Nephron progenitor cell (in vitro differentiated cells): ENCODE data around the gene GRK6.

Experiments used
- DNase-seq: peaks from one replicate; pipeline ENCODE4 v3.0.0; 2021
- H3K27ac Mint-ChIP-seq: 2 replicates; pipeline ENCODE4 v1.8.0; 2021; ENCODE audit warnings: mild to moderate bottlenecking, moderate library complexity, mixed read lengths
- H3K27me3 Mint-ChIP-seq: 2 replicates; pipeline ENCODE4 v1.8.0; 2021; ENCODE audit warnings: mild to moderate bottlenecking, low read depth, mixed read lengths; ENCODE audit not compliant: poor library complexity
- H3K36me3 Mint-ChIP-seq: 2 replicates; pipeline ENCODE4 v1.8.0; 2021; ENCODE audit warnings: low read depth, mixed read lengths
- H3K4me1 Mint-ChIP-seq: 2 replicates; pipeline ENCODE4 v1.8.0; 2021; ENCODE audit warnings: mixed read lengths
- H3K4me3 Mint-ChIP-seq: 2 replicates; pipeline ENCODE4 v1.8.0; 2021; ENCODE audit warnings: mild to moderate bottlenecking, moderate library complexity, mixed read lengths
- H3K9me3 Mint-ChIP-seq: 2 replicates; pipeline ENCODE4 v1.8.0; 2021; ENCODE audit warnings: mild to moderate bottlenecking, moderate library complexity, mixed read lengths
- TF ChIP-seq, protein P1 (sequence below): fragments of 200-600 bp; sonication (generic); IDR thresholded peaks from 2 replicates; pipeline ENCODE4 v1.5.0; 2021; ENCODE audit warnings: antibody characterized with exemption

GRK6 gene

DNA sequence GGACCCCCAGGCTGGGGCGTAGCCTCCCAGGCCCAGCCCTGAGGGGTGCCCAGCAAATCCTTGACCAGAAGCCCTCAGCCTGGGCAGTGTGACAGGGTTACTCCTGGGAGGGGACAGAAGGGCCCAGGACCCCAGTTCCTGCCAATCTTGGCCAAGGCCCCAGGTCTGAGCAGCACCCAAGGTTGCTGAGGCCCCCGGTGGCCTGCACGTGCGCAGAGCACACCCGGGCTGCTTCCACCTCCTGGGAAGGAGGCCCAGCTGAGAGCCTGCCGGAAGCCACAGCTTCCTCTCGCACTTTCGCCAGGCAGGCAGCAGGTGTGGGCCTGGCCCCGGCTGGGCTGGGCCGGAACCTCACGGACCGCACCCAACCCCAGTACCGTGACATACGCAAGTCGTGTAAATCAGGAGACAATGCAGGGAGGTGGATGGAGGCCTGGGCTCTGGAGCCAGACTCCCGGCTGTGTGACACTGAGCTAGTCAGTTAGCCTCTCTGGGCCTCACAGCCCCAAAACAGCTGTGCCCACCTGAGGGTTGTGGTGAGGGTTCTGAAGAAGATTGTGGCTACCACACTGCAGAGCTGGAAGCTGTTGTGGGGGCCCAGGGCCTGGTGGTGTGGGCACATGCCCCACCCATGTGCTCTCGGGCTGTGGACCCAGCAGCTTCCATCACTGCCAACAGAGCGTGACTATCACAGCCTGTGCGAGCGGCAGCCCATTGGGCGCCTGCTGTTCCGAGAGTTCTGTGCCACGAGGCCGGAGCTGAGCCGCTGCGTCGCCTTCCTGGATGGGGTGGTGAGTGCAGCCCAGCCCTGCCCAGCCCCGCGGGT, 5.1 kb downstream of the GRK6 start:
- no peak overlapping the region for H3K4me3 Mint-ChIP-seq
- no peaks in the 10 kb centered on the region for H3K9me3 Mint-ChIP-seq
- peaks cover 35% of the 10 kb centered on the region for H3K4me1 Mint-ChIP-seq
- H3K27me3 Mint-ChIP-seq = no peaks in the 10 kb centered on the region
- H3K27ac Mint-ChIP-seq = no peak overlapping the region
- TF ChIP-seq, protein P1, sequence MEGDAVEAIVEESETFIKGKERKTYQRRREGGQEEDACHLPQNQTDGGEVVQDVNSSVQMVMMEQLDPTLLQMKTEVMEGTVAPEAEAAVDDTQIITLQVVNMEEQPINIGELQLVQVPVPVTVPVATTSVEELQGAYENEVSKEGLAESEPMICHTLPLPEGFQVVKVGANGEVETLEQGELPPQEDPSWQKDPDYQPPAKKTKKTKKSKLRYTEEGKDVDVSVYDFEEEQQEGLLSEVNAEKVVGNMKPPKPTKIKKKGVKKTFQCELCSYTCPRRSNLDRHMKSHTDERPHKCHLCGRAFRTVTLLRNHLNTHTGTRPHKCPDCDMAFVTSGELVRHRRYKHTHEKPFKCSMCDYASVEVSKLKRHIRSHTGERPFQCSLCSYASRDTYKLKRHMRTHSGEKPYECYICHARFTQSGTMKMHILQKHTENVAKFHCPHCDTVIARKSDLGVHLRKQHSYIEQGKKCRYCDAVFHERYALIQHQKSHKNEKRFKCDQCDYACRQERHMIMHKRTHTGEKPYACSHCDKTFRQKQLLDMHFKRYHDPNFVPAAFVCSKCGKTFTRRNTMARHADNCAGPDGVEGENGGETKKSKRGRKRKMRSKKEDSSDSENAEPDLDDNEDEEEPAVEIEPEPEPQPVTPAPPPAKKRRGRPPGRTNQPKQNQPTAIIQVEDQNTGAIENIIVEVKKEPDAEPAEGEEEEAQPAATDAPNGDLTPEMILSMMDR = no peak
- peaks cover 4% of the 10 kb centered on the region for H3K36me3 Mint-ChIP-seq
- no peak for DNase-seq

DNA sequence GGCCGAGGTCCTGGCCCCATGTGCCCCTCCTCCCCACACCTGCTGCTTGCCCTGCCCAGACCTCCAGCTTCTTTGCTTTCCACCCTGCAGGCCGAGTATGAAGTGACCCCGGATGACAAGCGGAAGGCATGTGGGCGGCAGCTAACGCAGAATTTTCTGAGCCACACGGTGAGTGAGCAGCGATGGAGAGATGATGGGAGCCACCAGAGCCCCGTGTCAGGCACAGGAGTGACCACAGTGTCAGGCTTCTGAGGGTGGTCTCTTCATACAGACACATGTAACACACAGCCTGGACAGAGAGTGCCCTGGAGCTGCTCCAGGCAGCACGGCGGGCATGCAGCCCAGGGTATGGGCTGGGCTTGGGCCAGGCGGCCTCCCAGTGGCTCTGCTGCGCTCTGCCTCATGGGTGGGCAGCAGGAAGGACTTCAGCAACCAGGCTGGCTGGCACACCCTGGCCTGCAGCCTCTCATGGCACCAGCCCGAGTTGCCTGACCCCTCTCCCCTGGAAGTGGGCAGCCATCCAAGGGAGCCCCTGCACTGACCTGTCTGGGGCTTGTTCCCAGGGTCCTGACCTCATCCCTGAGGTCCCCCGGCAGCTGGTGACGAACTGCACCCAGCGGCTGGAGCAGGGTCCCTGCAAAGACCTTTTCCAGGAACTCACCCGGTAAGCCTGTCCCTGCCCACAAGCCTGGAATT, 5.8 kb downstream of the GRK6 start:
- no peak overlapping the region for H3K27ac Mint-ChIP-seq
- H3K36me3 Mint-ChIP-seq = peaks cover 12% of the 10 kb centered on the region
- TF ChIP-seq, protein P1 = no peak
- DNase-seq = no peak
- H3K4me1 Mint-ChIP-seq = peaks cover 33% of the 10 kb centered on the region
- H3K4me3 Mint-ChIP-seq = no peak overlapping the region
- no peaks in the 10 kb centered on the region for H3K9me3 Mint-ChIP-seq
- no peaks in the 10 kb centered on the region for H3K27me3 Mint-ChIP-seq

DNA sequence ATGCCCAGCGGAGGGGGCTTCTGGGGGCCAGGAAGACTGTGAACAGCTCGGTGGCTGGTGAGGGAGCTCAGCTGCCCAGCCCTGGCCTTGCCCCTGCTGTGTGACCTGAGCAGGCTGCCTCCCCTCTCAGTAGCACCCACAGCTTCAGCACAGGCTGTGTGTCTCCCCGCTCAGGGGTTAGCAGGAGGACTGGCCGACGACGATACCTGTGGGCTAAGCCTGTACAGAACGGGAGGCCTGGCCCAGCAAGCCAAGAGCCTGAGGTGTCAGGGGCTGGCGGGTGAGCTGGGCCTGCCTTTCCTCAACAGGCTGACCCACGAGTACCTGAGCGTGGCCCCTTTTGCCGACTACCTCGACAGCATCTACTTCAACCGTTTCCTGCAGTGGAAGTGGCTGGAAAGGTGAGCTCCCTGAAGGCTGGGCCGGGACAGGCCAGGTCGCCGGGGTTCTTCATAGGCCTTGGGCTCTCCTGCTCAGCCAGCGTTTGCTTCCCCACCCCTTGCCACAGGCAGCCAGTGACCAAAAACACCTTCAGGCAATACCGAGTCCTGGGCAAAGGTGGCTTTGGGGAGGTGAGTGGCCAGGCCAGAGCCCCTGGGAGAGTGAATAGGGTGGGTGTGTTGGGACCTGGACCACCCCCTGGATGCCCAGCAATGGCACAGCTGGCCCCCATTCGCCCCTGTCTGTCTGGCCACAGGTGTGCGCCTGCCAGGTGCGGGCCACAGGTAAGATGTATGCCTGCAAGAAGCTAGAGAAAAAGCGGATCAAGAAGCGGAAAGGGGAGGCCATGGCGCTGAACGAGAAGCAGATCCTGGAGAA, 6.6 kb downstream of the GRK6 start:
- Mint-ChIP-seq H3K4me3 (no peak overlapping the region), H3K9me3 (no peaks in the 10 kb centered on the region), H3K4me1 (peaks cover 25% of the 10 kb centered on the region), H3K27ac (no peak overlapping the region), H3K27me3 (no peaks in the 10 kb centered on the region), H3K36me3 (peaks cover 20% of the 10 kb centered on the region)
- TF ChIP-seq, protein P1 = no peak
- no peak for DNase-seq

DNA sequence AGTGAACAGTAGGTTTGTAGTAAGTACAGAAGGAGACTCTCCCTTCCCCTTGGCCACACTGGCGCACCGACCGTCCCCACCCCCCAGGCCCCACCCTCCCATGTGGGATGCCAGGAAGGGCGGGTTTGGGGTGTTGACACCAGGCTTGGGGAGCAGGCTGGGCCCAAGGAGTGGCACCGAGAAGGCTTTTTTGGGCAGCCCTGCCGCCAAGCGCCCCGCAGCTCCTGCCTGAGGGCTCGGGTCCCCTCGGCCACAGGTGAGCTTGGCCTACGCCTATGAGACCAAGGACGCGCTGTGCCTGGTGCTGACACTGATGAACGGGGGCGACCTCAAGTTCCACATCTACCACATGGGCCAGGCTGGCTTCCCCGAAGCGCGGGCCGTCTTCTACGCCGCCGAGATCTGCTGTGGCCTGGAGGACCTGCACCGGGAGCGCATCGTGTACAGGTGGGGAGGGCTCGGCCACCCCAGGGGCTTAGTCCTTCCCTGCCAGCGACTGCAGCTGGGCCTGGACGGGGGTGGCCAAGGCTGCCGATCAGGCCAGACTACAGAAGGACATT, 7.3 kb downstream of the GRK6 start:
- H3K27me3 Mint-ChIP-seq = no peaks in the 10 kb centered on the region
- no peaks in the 10 kb centered on the region for H3K9me3 Mint-ChIP-seq
- H3K4me3 Mint-ChIP-seq = no peak overlapping the region
- H3K36me3 Mint-ChIP-seq = peaks cover 26% of the 10 kb centered on the region
- peaks cover 18% of the 10 kb centered on the region for H3K4me1 Mint-ChIP-seq
- no peak overlapping the region for H3K27ac Mint-ChIP-seq
- no peak for DNase-seq
- TF ChIP-seq, protein P1 = no peak

DNA sequence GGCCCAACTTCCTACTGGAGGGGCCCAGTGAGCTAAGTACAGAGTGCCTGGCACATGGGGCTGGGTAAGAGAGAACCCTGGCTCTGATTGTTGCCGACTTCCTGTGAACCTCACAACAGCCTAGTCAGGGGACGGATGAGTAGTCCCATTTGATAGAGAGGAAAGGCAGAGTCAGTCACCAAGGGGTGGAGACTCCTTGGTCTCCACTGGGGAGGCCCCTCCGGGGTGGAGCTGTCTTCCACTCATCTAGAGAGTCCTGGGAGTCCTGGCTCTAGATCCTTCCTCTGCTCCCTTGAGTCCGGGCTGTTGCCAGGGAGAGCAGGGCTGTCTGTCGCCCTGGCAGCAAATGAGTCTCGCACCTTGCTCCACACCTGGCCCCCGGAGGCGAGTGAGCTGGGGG, 8.0 kb downstream of the GRK6 start:
- TF ChIP-seq, protein P1 = no peak
- Mint-ChIP-seq H3K27me3 (no peaks in the 10 kb centered on the region), H3K9me3 (peaks cover under 1% of the 10 kb centered on the region), H3K27ac (no peak overlapping the region), H3K4me1 (peaks cover 11% of the 10 kb centered on the region), H3K4me3 (no peak overlapping the region), H3K36me3 (peaks cover 33% of the 10 kb centered on the region)
- DNase-seq = no peak
